CD4-positive, alpha-beta T cell treated with Interferon gamma for 1 hour (primary cell): ENCODE measurements around the gene LGI2.

ENCODE experiments used
- DNase-seq: peaks from one replicate; pipeline ENCODE4 v3.0.0-alpha.2; 2020

LGI2 gene

DNA sequence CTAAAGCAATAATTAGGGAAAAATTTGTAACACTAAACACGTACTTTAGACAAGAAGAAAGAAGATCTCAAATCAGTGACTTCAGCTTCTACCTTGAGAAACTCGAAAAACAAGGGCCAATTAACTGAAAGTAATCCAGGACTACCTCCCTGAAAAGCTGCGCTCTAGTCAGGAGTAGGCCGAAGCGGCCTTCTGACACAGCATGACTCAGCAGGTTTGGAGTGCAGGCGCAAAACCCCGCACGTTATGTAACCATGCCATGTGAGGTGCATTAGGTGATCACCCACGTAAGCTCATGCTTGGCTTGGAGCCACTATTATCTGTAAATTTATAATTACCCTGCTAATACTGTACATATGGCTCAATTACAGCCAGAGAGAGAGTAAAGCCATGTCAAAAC is 65.1 kb downstream of the LGI2 start:
- no peak for DNase-seq

DNA sequence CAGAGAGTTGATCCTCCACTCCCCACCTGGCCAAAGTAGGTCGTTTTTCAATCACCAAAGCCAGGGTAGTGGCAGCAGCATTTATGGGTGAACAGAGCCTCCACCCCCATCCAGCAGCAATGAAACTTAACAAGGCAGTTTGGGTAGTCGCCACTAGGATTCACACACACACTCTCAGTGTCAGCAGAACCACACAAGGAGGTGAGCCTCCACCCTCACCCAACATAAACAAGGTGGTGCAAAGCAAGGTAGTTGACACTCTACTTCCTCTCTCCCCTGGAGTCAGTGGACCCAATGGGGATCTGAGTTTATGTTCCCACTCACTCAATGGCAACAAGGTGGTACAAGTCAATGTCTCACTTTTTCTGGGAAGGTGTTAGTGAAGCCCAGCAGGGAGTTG is 67.5 kb downstream of the LGI2 start:
- DNase-seq: no peak

DNA sequence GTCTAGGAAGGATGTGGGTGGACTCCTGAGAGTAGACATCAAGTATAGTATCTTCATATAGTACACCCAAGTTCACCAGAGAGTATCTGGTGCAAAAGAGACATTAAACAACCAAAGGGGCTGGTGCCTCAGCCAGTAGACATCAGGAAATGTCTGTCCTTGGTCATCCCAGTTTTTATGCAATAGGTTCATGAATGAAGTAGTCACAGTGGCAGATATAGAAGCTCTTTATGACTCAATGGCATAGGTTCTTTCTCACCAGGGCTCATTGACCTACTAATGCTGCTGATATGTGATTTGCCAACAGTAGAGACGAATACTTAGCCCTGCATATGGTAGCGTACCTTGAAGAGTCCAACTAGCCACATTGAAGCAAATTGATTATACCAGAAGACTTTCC is 72.9 kb downstream of the LGI2 start:
- no peak for DNase-seq

DNA sequence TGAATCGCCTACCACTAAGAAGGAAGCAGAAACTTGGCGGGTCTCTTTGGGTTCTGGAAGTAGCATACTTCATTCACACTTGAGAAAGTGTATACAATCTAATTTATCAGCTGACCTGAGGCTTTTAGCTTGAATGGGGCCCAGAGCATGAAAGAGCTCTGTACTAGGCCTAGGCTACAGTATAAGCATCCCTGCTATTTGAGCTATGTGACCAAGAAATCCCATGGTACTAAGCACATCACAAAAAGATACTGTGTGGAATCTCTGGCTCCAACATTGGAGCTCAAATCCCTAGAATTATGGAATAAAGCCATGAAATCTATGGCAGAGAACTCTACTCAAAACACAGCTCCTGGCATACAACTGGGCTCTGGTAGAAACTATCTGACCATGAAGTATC is 74.0 kb downstream of the LGI2 start:
- DNase-seq: no peak

DNA sequence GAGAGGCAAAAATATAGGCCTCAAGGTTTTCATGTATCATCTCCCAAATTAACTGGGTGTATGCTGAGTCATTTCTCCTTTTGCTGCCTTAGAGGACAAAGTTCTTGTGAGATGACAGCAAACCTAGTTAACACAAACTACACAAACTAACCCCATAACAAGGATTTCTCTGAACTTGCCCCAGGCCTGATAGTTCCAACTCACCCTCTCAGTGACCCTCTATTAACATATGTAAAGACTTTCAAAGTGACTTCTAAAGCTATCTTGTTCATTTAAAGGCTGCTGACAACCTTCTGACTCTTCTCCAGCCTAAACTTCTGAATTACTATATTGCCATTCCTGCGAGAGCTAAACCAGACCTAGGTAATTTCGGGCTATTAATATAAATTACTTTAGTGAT is 74.7 kb downstream of the LGI2 start:
- DNase-seq: no peak

DNA sequence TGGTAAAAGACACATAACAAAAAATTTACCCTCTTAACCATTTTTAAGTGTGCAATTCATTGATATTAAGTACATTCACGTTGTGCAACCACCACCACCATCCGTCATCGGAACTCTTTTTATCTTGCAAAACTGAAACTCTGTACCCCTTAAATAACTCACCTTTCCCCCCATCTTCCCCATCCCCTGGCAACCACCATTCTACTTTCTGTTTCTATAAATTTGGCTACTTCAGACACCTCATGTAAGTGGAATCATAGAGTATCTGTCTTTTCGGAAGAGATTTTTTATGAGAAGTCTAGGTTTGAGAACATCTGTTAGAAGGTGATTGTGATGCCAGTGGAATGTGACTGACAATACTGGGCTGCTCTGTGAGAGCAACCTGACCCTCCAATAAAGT is 78.1 kb downstream of the LGI2 start:
- DNase-seq: no peak

DNA sequence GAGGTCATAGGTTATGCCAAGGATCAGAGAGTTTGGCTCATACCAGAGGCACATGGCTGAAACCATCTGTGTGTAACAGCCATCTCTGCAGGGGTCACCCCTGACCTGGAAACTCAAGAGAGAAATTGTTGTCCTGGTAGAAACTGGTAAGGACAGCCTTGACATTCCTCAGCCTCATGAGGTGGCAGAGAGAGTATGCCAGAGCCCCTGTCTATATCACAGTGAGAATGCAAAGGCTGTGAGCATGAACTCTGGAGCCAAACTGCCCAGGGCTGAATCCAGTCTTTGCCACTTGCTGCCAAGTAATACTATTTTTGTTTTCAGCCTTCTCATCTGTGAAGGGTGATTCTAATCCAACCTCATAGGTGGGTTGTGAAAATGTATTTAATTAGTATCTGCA is 80.8 kb downstream of the LGI2 start:
- no peak for DNase-seq
